DMS79 (cell line): ENCODE results near the gene LSS.
"Not testable (repeated sequence)": the region's sequence is repeated elsewhere in the genome, so short reads cannot be mapped to it uniquely, and the experiment has no call there.

Experiments used
- DNase-seq: peaks from one replicate; lab custom pipeline; 2025; lab: John Stamatoyannopoulos, UW

Gene LSS

GRCh38 chr21:46152927-46153246 lies 75.7 kb downstream of the LSS start:
- no peak for DNase-seq

GRCh38 chr21:46151989-46152926 lies 76.3 kb downstream of the LSS start:
- no peak for DNase-seq

GRCh38 chr21:46151261-46151988 lies 77.1 kb downstream of the LSS start:
- no peak for DNase-seq

- DNase-seq, result no peak
Measured at GRCh38 chr21:46150491-46151121, 78.0 kb downstream of the LSS start.

- DNase-seq, result no peak
Measured at GRCh38 chr21:46150073-46150472, 78.5 kb downstream of the LSS start.

DNA sequence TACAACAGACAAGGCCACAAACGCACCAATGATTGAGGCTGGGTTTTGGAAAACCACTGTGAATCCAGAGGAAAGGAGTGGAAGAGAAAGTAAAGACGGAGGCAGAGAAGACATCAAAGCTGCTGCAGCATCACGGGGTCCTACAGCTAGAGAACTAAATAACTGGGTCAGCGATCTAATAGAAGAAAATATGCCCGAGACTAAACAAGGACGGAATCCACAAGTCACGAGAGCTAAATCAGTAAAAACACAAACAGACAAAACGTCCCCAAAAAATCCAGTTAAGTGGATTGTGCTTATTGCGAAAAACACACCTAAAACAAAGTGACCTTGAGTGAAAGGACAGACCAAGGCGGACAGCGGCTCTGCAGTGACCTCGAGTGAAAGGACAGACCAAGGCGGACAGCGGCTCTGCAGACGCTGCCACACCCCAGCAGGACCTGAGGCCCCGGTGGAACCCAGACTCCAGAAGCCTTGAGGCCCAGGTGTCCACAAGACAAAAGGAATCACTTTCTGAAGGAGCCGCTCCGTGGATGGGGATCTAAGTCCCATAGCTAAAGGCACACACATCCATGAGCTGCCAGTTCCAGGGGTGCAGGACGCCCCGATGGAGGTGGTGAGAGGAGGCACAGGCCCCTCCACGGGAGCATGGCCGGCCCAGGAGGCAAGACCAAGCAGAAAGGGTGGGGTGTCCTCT lies 79.2 kb downstream of the LSS start:
- DNase-seq, result no peak

DNA sequence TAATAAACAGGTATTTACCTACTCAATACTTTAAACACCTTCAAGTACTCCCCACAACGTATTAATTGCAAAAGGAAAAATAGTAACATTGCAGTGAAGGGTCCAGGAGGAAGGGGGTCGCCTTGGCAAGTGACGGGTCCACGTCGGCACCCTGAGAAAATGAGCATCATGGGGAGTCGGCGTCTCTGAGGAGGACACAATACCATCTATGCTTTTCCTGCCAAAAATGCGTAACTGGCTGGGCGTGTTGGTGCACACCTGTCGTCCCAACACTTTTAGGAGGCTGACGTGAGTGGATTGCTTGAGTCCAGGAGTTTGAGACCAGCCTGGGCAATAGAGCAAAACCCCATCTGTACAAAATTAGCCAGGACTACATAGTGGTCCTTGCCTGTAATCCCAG lies 80.5 kb downstream of the LSS start:
- no peak for DNase-seq

- DNase-seq, result peak; percentile 17
Measured at GRCh38 chr21:46147429-46147828, 81.1 kb downstream of the LSS start.

- DNase-seq, result no peak
Measured at GRCh38 chr21:46146856-46147255, 81.7 kb downstream of the LSS start.

GRCh38 chr21:46145840-46146691 lies 82.5 kb downstream of the LSS start:
- no peak for DNase-seq

DNA sequence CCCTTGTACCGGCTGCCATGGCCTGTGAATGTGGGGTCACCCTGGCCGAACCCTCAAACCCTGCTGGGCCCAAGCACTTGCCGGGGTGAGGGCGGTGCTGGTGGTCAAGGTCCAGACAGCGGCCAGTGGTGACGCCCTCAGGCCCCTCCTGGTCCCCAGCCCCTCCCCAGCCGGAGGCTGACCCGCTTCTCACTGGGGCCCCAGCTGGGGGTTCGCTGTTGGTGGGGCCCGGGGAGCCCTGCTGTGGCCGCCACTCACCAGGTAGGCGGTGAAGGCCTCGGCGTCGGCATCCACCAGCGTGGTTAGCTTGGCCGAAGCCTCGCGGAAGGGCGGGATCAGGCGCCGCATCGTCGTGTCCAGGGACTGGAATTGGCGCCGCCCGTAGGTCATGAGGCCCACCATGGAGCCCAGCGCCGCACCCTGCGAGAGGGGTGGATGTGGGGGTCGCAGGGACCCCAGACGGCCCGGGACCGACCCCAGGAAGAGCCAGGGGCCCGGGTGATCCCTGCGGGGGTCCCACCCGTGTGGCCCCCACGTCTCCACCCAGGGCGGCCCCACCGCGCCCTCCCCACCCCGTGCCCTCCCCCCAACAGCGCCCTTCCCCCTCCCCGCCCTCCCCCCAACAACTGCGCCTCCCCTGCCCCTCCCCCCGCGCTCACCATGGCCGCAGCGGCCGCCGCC lies 83.3 kb downstream of the LSS start:
- DNase-seq, result no peak

GRCh38 chr21:46144464-46145070 lies 84.0 kb downstream of the LSS start:
- DNase-seq, result no peak

- DNase-seq, result no peak
Measured at GRCh38 chr21:46142582-46143473, 85.7 kb downstream of the LSS start.

DNA sequence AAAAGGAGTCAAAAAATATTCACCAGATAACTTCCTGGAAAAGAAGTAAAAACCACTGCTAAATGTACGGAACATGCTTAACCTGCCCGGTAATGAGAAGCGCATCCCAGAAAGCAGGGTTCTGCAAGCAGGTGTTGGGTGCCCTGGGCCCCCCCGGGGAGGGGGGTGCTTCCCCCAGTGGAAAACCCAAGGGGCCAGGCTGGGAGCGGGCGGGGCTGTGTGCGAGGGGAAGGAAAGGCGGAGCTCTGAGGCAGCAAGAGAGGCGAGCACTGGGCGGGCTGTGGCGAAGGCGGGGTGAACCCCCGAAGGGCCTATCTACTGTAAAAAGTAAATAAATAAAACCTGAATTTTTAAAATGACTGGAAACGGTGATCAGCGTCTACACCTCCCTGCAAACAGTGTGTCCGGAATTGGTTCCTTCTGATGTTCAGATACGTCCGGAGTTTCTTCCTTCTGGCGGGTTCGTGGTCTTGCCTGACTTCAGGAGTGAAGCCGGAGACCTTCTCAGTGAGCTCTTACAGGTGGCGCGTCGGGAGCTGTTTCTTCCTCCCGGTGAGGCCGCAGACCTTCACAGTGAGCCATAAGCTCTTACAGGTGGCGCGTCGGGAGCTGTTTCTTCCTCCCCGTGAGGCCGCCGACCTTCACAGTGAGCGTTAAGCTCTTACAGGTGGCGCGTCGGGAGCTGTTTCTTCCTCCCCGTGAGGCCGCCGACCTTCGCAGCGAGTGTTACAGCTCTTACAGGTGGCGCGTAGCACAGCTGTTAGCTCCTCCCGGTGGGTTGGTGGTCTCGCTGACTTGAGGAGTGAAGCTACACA lies 86.6 kb downstream of the LSS start:
- DNase-seq, result no peak

DNA sequence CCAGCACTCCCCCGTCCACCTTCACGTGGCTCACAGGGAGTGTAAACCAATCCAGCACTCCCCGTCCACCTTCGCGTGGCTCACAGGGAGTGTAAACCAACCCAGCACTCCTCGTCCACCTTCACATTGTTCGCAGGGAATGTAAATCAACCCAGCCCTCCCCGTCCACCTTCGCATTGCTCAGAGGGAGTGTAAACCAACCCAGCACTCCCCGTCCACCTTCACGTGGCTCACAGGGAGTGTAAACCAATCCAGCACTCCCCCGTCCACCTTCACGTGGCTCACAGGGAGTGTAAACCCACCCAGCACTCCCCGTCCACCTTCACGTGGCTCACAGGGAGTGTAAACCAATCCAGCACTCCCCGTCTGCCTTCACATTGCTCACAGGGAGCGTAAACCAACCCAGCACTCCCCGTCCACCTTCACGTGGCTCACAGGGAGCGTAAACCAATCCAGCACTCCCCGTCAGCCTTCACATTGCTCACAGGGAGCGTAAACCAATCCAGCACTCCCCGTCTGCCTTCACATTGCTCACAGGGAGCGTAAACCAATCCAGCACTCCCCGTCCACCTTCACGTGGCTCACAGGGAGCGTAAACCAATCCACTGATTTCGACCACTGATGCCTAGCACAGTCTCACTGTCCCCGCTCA lies 88.1 kb downstream of the LSS start:
- DNase-seq, result not testable (repeated sequence)

GRCh38 chr21:46139686-46140085 lies 88.9 kb downstream of the LSS start:
- DNase-seq, result no peak

DNA sequence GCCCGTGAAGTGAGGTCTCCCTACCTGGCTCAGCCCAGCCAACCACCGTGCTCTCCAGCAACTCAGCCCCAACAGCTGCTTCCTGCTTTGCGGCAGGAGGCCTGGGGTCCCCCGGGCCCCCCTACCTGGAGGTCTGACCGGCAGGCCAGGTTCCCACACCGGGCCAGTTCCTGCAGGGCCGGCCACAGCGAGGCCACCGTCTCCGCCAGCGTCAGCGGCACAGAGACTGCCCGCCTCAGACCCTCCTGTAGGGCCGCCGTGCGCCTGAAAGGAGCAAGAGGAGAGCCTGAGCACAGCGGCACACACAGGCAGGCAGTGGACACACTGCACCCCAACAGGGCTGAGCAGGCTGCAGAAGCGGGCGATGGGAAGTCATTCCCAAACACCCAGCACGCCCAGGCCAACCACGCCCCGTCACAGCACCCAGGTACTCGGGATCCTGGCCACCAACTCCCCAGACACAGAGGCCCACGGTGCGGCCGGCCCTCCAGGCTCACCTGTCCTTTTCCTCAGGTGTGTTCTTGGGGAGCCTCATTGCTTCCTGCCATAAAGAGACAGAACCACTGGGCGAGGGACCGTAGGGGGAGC lies 90.1 kb downstream of the LSS start:
- DNase-seq, result no peak
